Upper lobe of left lung (tissue), 6 donors: ENCODE data around the gene CEP164. TPM values are rescaled to one million over a fixed set of nuclear protein-coding genes. Genes with fewer than 3 reads are reported as not detected.

Source experiments
- ATAC-seq, 2 donors: fragments of 200-7000 bp; cut with Tn5 transposase; one replicate each; pipeline ENCODE4 v1.9.1; 2022; ENCODE audit warnings: mild to moderate bottlenecking in 2 of 2, moderate library complexity in 2 of 2; ENCODE audit not compliant: low FRiP score in 2 of 2
- DNase-seq, 2 donors: peaks; one replicate each; pipeline ENCODE4 v3.0.0-alpha.2; 2019 to 2020
- H3K27ac ChIP-seq, 4 donors: fragments of 200-600 bp; sonication (generic); one replicate each; pipeline ENCODE4 v1.5.1; 2016 to 2019
- H3K27me3 ChIP-seq, 4 donors: fragments of 200-600 bp; sonication (generic); one replicate each; pipeline ENCODE4 v1.5.1; 2017 to 2019
- H3K36me3 ChIP-seq, 4 donors: fragments of 200-600 bp; sonication (generic); one replicate each; pipeline ENCODE4 v1.5.1; 2016 to 2019
- H3K4me1 ChIP-seq, 4 donors: fragments of 200-600 bp; sonication (generic); one replicate each; pipeline ENCODE4 v1.5.1; 2018 to 2019
- H3K4me3 ChIP-seq, 4 donors: fragments of 200-600 bp; sonication (generic); one replicate each; pipeline ENCODE4 v1.5.1; 2017 to 2019; ENCODE audit warnings: mild to moderate bottlenecking in 2 of 4, moderate library complexity in 1 of 4
- H3K9me3 ChIP-seq, 4 donors: fragments of 200-600 bp; sonication (generic); one replicate each; pipeline ENCODE4 v1.5.1; 2018 to 2019
- EP300 ChIP-seq, 4 donors: sonication (generic); formaldehyde crosslinking; IDR thresholded peaks; one replicate each; pipeline ENCODE4 v1.5.1; 2017; ENCODE audit warnings: antibody characterized with exemption in 4 of 4, control low read depth in 2 of 4
- POLR2A ChIP-seq, 4 donors: fragments of 450-650 bp; IDR thresholded peaks; one replicate each; pipeline ENCODE4 v1.5.1; 2016 to 2017; ENCODE audit warnings: antibody characterized with exemption in 4 of 4, mild to moderate bottlenecking in 2 of 4
- POLR2AphosphoS5 ChIP-seq, 2 donors: sonication (generic); formaldehyde crosslinking; IDR thresholded peaks; one replicate each; pipeline ENCODE4 v1.5.1; 2017; ENCODE audit warnings: antibody characterized with exemption in 2 of 2
- WGBS, 2 donors: methylation state at CpG; one replicate each; pipeline ENCODE4 v1.1.5; 2017 to 2018; 5-methylcytosine and 5-hydroxymethylcytosine counted together
- total RNA-seq, 6 donors: library from RNA; depleted of rRNA in 4 of 6; stranded (reverse); fragments of >200 nt in 4 of 6; gene quantifications; one replicate each; pipeline versions ENCODE4 v1.1.0 to v1.2.1, GENCODE V29; 2016 to 2021
- TF ChIP-seq, protein P1 (sequence below), 6 experiments: fragments of 450-650 bp in 4 of 6; fragments of 200-600 bp in 2 of 6; sonication (generic) in 2 of 6; IDR thresholded peaks; one replicate each; pipeline ENCODE4 v1.5.1; 2016 to 2019; ENCODE audit warnings: antibody characterized with exemption in 6 of 6
- donor health status: DM: no; HTN: no; CAD: no; lungs with moderate emphysema.
- donor health status: DM: no; HTN: yes; CAD: no; lungs with severe emphysema.

CEP164 gene
- total RNA-seq, 6 donors from 2014 or later, result 16.1 to 73.3 (median 27.9) TPM

- ATAC-seq, result no peak
Observed at GRCh38 chr11:117313091-117313490, 14.6 kb upstream of the CEP164 start.

GRCh38 chr11:117313828-117314768 is 13.6 kb upstream of the CEP164 start:
- Histone ChIP-seq H3K4me3 (peak overlapping the region in 2 of 4 donors; percentile 91 to 96), H3K36me3 (no peaks in the 10 kb centered on the region), H3K27me3 (no peaks in the 10 kb centered on the region), H3K9me3 (no peaks in the 10 kb centered on the region), H3K4me1 (peaks cover 22 to 29% (median 25%) of the 10 kb centered on the region in 4 donors), H3K27ac (no peak overlapping the region)
- TF ChIP-seq POLR2A (IDR thresholded peaks at IDR 0.05) (no peak), POLR2AphosphoS5 (IDR thresholded peaks at IDR 0.05) (no peak), EP300 (IDR thresholded peaks at IDR 0.05) (no peak)
- TF ChIP-seq, protein P1, sequence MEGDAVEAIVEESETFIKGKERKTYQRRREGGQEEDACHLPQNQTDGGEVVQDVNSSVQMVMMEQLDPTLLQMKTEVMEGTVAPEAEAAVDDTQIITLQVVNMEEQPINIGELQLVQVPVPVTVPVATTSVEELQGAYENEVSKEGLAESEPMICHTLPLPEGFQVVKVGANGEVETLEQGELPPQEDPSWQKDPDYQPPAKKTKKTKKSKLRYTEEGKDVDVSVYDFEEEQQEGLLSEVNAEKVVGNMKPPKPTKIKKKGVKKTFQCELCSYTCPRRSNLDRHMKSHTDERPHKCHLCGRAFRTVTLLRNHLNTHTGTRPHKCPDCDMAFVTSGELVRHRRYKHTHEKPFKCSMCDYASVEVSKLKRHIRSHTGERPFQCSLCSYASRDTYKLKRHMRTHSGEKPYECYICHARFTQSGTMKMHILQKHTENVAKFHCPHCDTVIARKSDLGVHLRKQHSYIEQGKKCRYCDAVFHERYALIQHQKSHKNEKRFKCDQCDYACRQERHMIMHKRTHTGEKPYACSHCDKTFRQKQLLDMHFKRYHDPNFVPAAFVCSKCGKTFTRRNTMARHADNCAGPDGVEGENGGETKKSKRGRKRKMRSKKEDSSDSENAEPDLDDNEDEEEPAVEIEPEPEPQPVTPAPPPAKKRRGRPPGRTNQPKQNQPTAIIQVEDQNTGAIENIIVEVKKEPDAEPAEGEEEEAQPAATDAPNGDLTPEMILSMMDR (IDR thresholded peaks at IDR 0.05), result no peak
- WGBS, 2 donors, result 70 to 82% methylated on average over 14 of the region's 14 CpGs
- DNase-seq, result no peak
- ATAC-seq, result no peak

More at GRCh38 chr11:117313091-117313490, 14.6 kb upstream of the CEP164 start:
- Histone ChIP-seq H3K4me1 (peaks cover 22 to 29% (median 25%) of the 10 kb centered on the region in 4 donors), H3K9me3 (no peaks in the 10 kb centered on the region), H3K4me3 (no peak overlapping the region), H3K27me3 (no peaks in the 10 kb centered on the region), H3K36me3 (no peaks in the 10 kb centered on the region), H3K27ac (no peak overlapping the region)
- TF ChIP-seq POLR2AphosphoS5 (IDR thresholded peaks at IDR 0.05) (no peak), POLR2A (IDR thresholded peaks at IDR 0.05) (no peak), EP300 (IDR thresholded peaks at IDR 0.05) (no peak)
- TF ChIP-seq, protein P1 (IDR thresholded peaks at IDR 0.05), result no peak
- 55 to 69% methylated on average over 5 of the region's 5 CpGs for WGBS, 2 donors
- DNase-seq, result no peak

DNA sequence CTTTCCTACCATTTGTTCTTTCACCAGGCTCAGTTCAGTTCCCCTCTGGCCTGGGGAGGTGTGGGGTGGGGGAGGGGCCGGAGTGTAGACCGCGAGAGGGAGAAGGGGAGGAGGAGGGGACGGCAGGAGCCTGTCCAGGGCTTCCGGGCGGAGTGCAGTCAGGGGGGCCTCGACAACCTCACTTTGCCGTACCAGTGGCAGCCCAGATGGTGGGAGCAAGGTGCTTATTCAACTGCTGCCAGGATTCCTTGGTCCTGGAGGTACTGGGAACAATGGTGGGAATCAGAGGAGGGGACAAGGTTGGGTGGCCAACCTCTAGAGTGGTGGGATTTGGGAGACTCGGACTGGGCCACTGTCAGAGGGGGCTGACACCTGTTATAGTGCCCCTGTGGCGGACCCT is 12.8 kb upstream of the CEP164 start:
- peak overlapping the region in 3 of 4 donors; percentile 78 to 96 (median 91) for H3K4me3 ChIP-seq
- WGBS, 2 donors, result 17 to 30% methylated on average over 9 to 10 of the region's 10 CpGs
- ATAC-seq, result no peak
- H3K27me3 ChIP-seq, result no peaks in the 10 kb centered on the region
- H3K27ac ChIP-seq, result no peak overlapping the region
- no peak for TF ChIP-seq POLR2AphosphoS5 (IDR thresholded peaks at IDR 0.05)
- TF ChIP-seq, protein P1 (IDR thresholded peaks at IDR 0.05), result no peak
- no peak for TF ChIP-seq EP300 (IDR thresholded peaks at IDR 0.05)
- no peak for TF ChIP-seq POLR2A (IDR thresholded peaks at IDR 0.05)
- H3K4me1 ChIP-seq, result peaks cover 22 to 29% (median 25%) of the 10 kb centered on the region in 4 donors
- DNase-seq, result no peak
- H3K9me3 ChIP-seq, result no peaks in the 10 kb centered on the region
- H3K36me3 ChIP-seq, result no peaks in the 10 kb centered on the region

DNA sequence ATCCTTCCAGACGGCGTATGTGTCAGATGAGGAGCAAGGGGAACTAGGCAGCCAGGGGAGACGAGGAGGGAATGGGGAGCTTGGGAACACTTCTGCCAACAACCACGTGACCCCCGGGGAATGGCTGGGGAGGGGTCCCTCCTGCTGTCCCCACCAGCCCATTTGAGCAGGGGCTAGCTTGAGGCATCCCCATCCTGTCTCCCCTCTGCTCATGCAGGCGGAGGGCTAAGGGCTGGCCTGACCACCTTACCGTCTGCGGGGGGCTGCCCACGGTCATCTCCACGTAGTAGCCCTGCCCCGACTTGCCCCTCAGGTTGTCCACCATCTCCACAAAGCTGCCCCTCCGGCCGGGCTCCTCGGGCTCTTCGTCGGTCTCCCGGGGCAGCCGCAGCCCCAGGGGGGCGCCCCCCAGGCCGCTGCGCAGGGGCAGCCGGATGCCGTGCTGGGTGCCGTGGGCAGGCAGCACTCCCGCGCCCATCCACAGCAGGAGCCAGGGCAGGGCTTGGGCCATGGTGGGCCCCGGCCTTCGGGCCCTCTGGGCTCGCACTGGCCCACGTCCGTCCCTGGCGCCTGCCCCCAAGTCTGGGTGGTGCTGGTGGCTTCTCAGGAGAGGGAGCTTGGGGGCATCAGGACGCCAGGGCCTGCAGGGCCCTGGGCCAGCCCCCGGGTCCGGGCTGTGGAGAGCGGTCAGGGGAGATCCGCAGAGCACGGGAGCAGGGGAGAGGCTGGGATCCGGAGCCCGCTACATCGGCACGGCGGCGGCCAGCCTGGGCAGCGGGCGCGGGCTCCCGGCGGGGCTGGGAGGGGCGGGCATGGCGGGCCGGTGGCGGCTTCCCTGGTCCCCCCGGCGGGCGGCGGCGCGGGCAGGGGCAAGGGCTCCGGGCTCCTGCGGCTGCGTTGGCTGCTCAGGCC is 12.1 kb upstream of the CEP164 start:
- Histone ChIP-seq H3K4me3 (peak overlapping the region; percentile 74 to 96 (median 84)), H3K4me1 (peaks cover 22 to 29% (median 25%) of the 10 kb centered on the region in 4 donors), H3K36me3 (no peaks in the 10 kb centered on the region), H3K27ac (peak overlapping the region in 3 of 4 donors; percentile 44 to 75 (median 54)), H3K27me3 (no peaks in the 10 kb centered on the region), H3K9me3 (no peaks in the 10 kb centered on the region)
- DNase-seq, result peak; percentile 22 to 92
- peak; percentile 50 to 54 for ATAC-seq
- TF ChIP-seq, protein P1 (IDR thresholded peaks at IDR 0.05), result no peak
- WGBS, 2 donors, result 6% methylated on average over 7 to 21 of the region's 62 CpGs
